ENCODE results near the gene PVR. TPM values are rescaled to one million over a fixed set of nuclear protein-coding genes. Genes with fewer than 3 reads are reported as not detected.

PVR gene
- polyA plus RNA-seq, 1 of the 3 experiments (the other 2 are of a cell fraction), result 90.8 TPM

DNA sequence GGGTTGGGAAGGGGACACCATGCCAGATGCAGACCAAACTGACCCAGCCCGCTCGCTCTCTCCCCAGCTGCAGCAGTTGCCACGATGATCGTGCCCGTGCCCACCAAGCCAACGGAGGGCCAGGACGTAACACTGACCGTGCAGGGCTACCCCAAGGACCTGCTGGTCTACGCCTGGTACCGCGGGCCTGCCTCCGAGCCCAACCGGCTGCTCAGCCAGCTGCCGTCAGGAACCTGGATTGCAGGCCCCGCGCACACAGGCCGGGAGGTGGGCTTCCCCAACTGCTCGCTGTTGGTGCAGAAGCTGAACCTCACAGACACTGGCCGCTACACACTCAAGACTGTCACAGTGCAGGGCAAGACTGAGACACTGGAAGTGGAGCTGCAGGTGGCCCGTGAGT lies 64.1 kb downstream of the PVR start:
- WGBS (ENCODE audit: low lambda C conversion rate), result 72% methylated on average over 6 of the region's 20 CpGs
- ChIA-PET CTCF (interaction anchor here (1.4 to 3.7 kb wide), 4 partner anchors 16 to 137 kb away, joined by 3 to 20 read pairs (median 8); no protein-coding TSS in a partner anchor), POLR2A (no interaction called here)
- Histone ChIP-seq H3K4me3 (ENCODE audit: low read depth in 2 of 2, low read length in 1 of 2) (no peak overlapping the region), H3K9me3 (no peaks in the 10 kb centered on the region), H3K79me2 (ENCODE audit: insufficient read depth) (no peaks in the 10 kb centered on the region), H3K9ac (no peak overlapping the region), H3K36me3 (replicated peaks in 1 of 2; ENCODE audit: control insufficient read depth in 1 of 2, insufficient read depth in 2 of 2, low read length in 1 of 2) (no peaks in the 10 kb centered on the region), H2AFZ (ENCODE audit: low read depth) (no peak overlapping the region), H3K9me2 (no peaks in the 10 kb centered on the region), H3F3A (replicated peaks; ENCODE audit: insufficient read depth) (peaks cover 11% of the 10 kb centered on the region), H3K4me2 (no peak overlapping the region), H4K20me1 (ENCODE audit: insufficient read depth) (no peaks in the 10 kb centered on the region), H3K27me3 (ENCODE audit: insufficient read depth) (no peaks in the 10 kb centered on the region), H3K4me1 (ENCODE audit: control insufficient read depth in 1 of 2, insufficient read depth in 2 of 2, low read depth in 1 of 2, low read length in 1 of 2) (no peaks in the 10 kb centered on the region), H3K27ac (ENCODE audit: low read depth in 2 of 2, low read length in 1 of 2) (no peak overlapping the region)
- TF ChIP-seq JUND (IDR thresholded peaks at IDR 0.05) (no peak), TEAD4 (IDR thresholded peaks at IDR 0.05; ENCODE audit: borderline replicate concordance, insufficient read depth) (no peak), FOXM1 (IDR thresholded peaks at IDR 0.05; ENCODE audit: low read depth) (no peak), NFIC (IDR thresholded peaks at IDR 0.05; ENCODE audit: borderline replicate concordance) (no peak), RFX5 (IDR thresholded peaks at IDR 0.05; ENCODE audit: low read length) (no peak), TAF1 (IDR thresholded peaks at IDR 0.05; ENCODE audit: borderline replicate concordance, low read depth, low read length) (no peak), GABPA (IDR thresholded peaks at IDR 0.05; ENCODE audit: low read depth) (no peak), FOXJ3 (CRISPR knock-in tag; IDR thresholded peaks at IDR 0.05) (no peak)
- TF ChIP-seq, protein P1, sequence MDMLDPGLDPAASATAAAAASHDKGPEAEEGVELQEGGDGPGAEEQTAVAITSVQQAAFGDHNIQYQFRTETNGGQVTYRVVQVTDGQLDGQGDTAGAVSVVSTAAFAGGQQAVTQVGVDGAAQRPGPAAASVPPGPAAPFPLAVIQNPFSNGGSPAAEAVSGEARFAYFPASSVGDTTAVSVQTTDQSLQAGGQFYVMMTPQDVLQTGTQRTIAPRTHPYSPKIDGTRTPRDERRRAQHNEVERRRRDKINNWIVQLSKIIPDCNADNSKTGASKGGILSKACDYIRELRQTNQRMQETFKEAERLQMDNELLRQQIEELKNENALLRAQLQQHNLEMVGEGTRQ (IDR thresholded peaks at IDR 0.05; ENCODE audit: borderline replicate concordance, low read depth, low read length), result no peak
- TF ChIP-seq, protein P2, sequence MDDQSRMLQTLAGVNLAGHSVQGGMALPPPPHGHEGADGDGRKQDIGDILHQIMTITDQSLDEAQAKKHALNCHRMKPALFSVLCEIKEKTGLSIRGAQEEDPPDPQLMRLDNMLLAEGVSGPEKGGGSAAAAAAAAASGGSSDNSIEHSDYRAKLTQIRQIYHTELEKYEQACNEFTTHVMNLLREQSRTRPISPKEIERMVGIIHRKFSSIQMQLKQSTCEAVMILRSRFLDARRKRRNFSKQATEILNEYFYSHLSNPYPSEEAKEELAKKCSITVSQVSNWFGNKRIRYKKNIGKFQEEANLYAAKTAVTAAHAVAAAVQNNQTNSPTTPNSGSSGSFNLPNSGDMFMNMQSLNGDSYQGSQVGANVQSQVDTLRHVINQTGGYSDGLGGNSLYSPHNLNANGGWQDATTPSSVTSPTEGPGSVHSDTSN (IDR thresholded peaks at IDR 0.05), result no peak
- TF ChIP-seq, protein P3, sequence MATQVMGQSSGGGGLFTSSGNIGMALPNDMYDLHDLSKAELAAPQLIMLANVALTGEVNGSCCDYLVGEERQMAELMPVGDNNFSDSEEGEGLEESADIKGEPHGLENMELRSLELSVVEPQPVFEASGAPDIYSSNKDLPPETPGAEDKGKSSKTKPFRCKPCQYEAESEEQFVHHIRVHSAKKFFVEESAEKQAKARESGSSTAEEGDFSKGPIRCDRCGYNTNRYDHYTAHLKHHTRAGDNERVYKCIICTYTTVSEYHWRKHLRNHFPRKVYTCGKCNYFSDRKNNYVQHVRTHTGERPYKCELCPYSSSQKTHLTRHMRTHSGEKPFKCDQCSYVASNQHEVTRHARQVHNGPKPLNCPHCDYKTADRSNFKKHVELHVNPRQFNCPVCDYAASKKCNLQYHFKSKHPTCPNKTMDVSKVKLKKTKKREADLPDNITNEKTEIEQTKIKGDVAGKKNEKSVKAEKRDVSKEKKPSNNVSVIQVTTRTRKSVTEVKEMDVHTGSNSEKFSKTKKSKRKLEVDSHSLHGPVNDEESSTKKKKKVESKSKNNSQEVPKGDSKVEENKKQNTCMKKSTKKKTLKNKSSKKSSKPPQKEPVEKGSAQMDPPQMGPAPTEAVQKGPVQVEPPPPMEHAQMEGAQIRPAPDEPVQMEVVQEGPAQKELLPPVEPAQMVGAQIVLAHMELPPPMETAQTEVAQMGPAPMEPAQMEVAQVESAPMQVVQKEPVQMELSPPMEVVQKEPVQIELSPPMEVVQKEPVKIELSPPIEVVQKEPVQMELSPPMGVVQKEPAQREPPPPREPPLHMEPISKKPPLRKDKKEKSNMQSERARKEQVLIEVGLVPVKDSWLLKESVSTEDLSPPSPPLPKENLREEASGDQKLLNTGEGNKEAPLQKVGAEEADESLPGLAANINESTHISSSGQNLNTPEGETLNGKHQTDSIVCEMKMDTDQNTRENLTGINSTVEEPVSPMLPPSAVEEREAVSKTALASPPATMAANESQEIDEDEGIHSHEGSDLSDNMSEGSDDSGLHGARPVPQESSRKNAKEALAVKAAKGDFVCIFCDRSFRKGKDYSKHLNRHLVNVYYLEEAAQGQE (IDR thresholded peaks at IDR 0.05; ENCODE audit: low read depth, low read length), result no peak
- no peak for DNase-seq

DNA sequence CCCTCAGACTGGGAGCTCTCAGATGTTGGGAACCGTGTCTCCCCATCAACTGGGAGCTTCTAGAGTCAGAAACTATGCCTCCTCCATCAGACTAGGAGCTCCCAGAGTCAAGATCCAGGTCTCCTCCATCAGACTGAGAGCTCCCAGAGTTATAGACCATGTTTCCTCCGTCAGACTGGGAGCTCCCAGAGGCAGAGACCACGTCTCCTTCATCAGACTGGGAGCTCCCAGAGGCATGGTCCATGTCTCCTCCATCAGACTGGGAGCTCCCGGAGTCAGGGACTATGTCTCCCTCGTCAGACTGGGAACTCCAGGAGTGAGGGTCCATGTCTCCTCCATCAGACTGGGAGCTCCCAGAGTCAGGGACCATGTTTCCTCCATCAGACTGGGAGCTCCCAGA lies 65.2 kb downstream of the PVR start:
- CTCF ChIA-PET, result interaction anchor here (0.7 to 3.7 kb wide), 5 partner anchors 15 to 75 kb away, joined by 3 to 20 read pairs (median 6); no protein-coding TSS in a partner anchor
- no peaks in the 10 kb centered on the region for H4K20me1 ChIP-seq (ENCODE audit: insufficient read depth)
- no peak overlapping the region for H3K9ac ChIP-seq
- H3K27me3 ChIP-seq (ENCODE audit: insufficient read depth), result no peaks in the 10 kb centered on the region
- no peak overlapping the region for H3K4me3 ChIP-seq (ENCODE audit: low read depth in 2 of 2, low read length in 1 of 2)
- H3K9me2 ChIP-seq, result no peaks in the 10 kb centered on the region
- no peak for DNase-seq
- H3K4me1 ChIP-seq (ENCODE audit: control insufficient read depth in 1 of 2, insufficient read depth in 2 of 2, low read depth in 1 of 2, low read length in 1 of 2), result no peaks in the 10 kb centered on the region
- H3K4me2 ChIP-seq, result no peak overlapping the region
- H3K79me2 ChIP-seq (ENCODE audit: insufficient read depth), result no peaks in the 10 kb centered on the region
- H3K36me3 ChIP-seq (replicated peaks in 1 of 2; ENCODE audit: control insufficient read depth in 1 of 2, insufficient read depth in 2 of 2, low read length in 1 of 2), result no peaks in the 10 kb centered on the region
- no peak overlapping the region for H2AFZ ChIP-seq (ENCODE audit: low read depth)
- TF ChIP-seq, protein P4, sequence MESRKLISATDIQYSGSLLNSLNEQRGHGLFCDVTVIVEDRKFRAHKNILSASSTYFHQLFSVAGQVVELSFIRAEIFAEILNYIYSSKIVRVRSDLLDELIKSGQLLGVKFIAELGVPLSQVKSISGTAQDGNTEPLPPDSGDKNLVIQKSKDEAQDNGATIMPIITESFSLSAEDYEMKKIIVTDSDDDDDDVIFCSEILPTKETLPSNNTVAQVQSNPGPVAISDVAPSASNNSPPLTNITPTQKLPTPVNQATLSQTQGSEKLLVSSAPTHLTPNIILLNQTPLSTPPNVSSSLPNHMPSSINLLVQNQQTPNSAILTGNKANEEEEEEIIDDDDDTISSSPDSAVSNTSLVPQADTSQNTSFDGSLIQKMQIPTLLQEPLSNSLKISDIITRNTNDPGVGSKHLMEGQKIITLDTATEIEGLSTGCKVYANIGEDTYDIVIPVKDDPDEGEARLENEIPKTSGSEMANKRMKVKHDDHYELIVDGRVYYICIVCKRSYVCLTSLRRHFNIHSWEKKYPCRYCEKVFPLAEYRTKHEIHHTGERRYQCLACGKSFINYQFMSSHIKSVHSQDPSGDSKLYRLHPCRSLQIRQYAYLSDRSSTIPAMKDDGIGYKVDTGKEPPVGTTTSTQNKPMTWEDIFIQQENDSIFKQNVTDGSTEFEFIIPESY (IDR thresholded peaks at IDR 0.05; ENCODE audit: borderline replicate concordance, low read depth), result no peak
- TF ChIP-seq, protein P3 (IDR thresholded peaks at IDR 0.05; ENCODE audit: low read depth, low read length), result no peak
- TF ChIP-seq TEAD4 (IDR thresholded peaks at IDR 0.05; ENCODE audit: borderline replicate concordance, insufficient read depth), result no peak
- no peak for TF ChIP-seq RFX5 (IDR thresholded peaks at IDR 0.05; ENCODE audit: low read length)
- no peak for TF ChIP-seq FOSL2 (IDR thresholded peaks at IDR 0.05; ENCODE audit: borderline replicate concordance, low read depth)
- TF ChIP-seq NFIC (IDR thresholded peaks at IDR 0.05; ENCODE audit: borderline replicate concordance), result no peak
- POLR2A ChIA-PET, result interaction anchor here (0.6 kb wide), 1 partner anchor 120 kb away, joined by 3 read pairs; no protein-coding TSS in a partner anchor
- WGBS (ENCODE audit: low lambda C conversion rate), result 7% methylated on average over 4 of the region's 5 CpGs
- peaks cover 12% of the 10 kb centered on the region for H3F3A ChIP-seq (replicated peaks; ENCODE audit: insufficient read depth)
- no peak overlapping the region for H3K27ac ChIP-seq (ENCODE audit: low read depth in 2 of 2, low read length in 1 of 2)
- no peaks in the 10 kb centered on the region for H3K9me3 ChIP-seq

Data from SK-N-SH (cell line).